Caki2 (cell line): ENCODE data around the gene KRT74. TPM values are rescaled to one million over a fixed set of nuclear protein-coding genes. Genes with fewer than 3 reads are reported as not detected.

ENCODE experiments used
- DNase-seq: peaks from one replicate; pipeline ENCODE4 v3.0.0-alpha.2; 2015; ENCODE audit warnings: low read depth
- in situ Hi-C: cut with HindIII; loops from 2 replicates; pipeline ENCODE4 v1.10.0; 2016; ENCODE audit warnings: low sequenced_read_pairs, low pct_unique_long_range_greater_than_20kb, mixed read lengths
- total RNA-seq: library from RNA; depleted of rRNA; stranded (reverse); fragments of >200 nt; shearing (Covaris generic); gene quantifications from 2 replicates; pipeline ENCODE4 v1.2.3, GENCODE V29; 2014; ENCODE audit warnings: low replicate concordance

The KRT74 gene
- total RNA-seq, 1 experiment from 2014 or later: not detected

GRCh38 chr12:52529846-52530245 is 43.8 kb downstream of the KRT74 start:
- in situ Hi-C loops: no loop called here

GRCh38 chr12:52529417-52529816 is 44.2 kb downstream of the KRT74 start:
- in situ Hi-C loops: no loop called here

More at GRCh38 chr12:52529846-52530245, 43.8 kb downstream of the KRT74 start:
- no peak for DNase-seq

GRCh38 chr12:52528641-52529143 is 45.0 kb downstream of the KRT74 start:
- no peak for DNase-seq

More at GRCh38 chr12:52529417-52529816, 44.2 kb downstream of the KRT74 start:
- no peak for DNase-seq

GRCh38 chr12:52527121-52527800 is 46.4 kb downstream of the KRT74 start:
- no peak for DNase-seq
- in situ Hi-C loops: no loop called here

More at GRCh38 chr12:52528641-52529143, 45.0 kb downstream of the KRT74 start:
- in situ Hi-C loops: no loop called here

GRCh38 chr12:52526511-52526951 is 47.1 kb downstream of the KRT74 start:
- in situ Hi-C loops: no loop called here
- no peak for DNase-seq

- DNase-seq: no peak
- in situ Hi-C loops: no loop called here
Measured at GRCh38 chr12:52525661-52526499, 47.8 kb downstream of the KRT74 start.

GRCh38 chr12:52524898-52525591 is 48.6 kb downstream of the KRT74 start:
- in situ Hi-C loops: no loop called here
- no peak for DNase-seq

GRCh38 chr12:52524241-52524897 is 49.3 kb downstream of the KRT74 start:
- in situ Hi-C loops: no loop called here
- no peak for DNase-seq

GRCh38 chr12:52523824-52524223 is 49.8 kb downstream of the KRT74 start:
- in situ Hi-C loops: no loop called here
- no peak for DNase-seq

- in situ Hi-C loops: no loop called here
- no peak for DNase-seq
Measured at GRCh38 chr12:52522346-52523011, 51.2 kb downstream of the KRT74 start.

GRCh38 chr12:52521568-52522266 is 51.9 kb downstream of the KRT74 start:
- in situ Hi-C loops: no loop called here
- no peak for DNase-seq

- no peak for DNase-seq
Measured at GRCh38 chr12:52521175-52521567, 52.5 kb downstream of the KRT74 start.

GRCh38 chr12:52519826-52520662 is 53.6 kb downstream of the KRT74 start, which contains the start of gene KRT5:
Gene KRT5, minus strand, starts transcription at chr12:52520394. Its CDS starts 98 bp downstream, at chr12:52520296.
- no peak for DNase-seq
- in situ Hi-C loops: no loop called here

More at GRCh38 chr12:52521175-52521567, 52.5 kb downstream of the KRT74 start:
- in situ Hi-C loops: no loop called here

GRCh38 chr12:52519387-52519703 is 54.3 kb downstream of the KRT74 start:
- DNase-seq: no peak

GRCh38 chr12:52518574-52519386 is 54.9 kb downstream of the KRT74 start:
- in situ Hi-C loops: no loop called here
- DNase-seq: no peak

More at GRCh38 chr12:52519387-52519703, 54.3 kb downstream of the KRT74 start:
- in situ Hi-C loops: no loop called here
